Tibial nerve (tissue), 4 donors: ENCODE measurements around the gene RANBP3.

Experiments
- EP300 ChIP-seq, 2 donors: sonication (generic); formaldehyde crosslinking; IDR thresholded peaks; one replicate each; pipeline ENCODE4 v1.6.1; 2017; ENCODE audit warnings: antibody characterized with exemption in 2 of 2, mild to moderate bottlenecking in 1 of 2
- POLR2A ChIP-seq, 2 donors: fragments of 450-650 bp; IDR thresholded peaks; one replicate each; pipeline ENCODE4 v1.6.1; 2017; ENCODE audit warnings: antibody characterized with exemption in 2 of 2, mild to moderate bottlenecking in 2 of 2, moderate library complexity in 2 of 2
- TF ChIP-seq, protein P1 (sequence below), 5 experiments: fragments of 200-600 bp in 3 of 5; fragments of 450-650 bp in 2 of 5; sonication (generic) in 3 of 5; IDR thresholded peaks; one replicate each; pipeline ENCODE4 v1.5.1; 2016 to 2019; ENCODE audit warnings: antibody characterized with exemption in 5 of 5, mild to moderate bottlenecking in 3 of 5, moderate library complexity in 2 of 5

DNA sequence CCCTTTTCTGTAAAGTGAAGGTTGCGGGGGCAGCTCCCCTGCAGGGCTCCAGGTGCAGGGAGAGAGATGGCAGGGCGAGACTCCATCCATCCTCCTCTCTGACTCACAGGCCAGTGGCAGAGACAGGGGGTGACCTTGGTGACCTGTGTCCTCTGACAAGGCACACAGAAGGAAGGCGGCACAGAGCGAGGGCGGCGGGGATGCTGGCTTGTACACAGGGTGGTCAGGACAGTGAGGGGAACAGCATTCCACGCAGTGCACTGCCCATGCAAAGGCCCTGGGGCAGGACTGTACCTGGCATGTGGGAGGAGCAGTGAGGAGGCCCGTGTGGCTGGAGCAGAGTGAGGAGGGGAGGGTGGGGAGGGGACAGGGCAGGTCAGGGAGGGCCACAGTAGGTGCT lies 82.0 kb downstream of the RANBP3 start:
- TF ChIP-seq, protein P1, sequence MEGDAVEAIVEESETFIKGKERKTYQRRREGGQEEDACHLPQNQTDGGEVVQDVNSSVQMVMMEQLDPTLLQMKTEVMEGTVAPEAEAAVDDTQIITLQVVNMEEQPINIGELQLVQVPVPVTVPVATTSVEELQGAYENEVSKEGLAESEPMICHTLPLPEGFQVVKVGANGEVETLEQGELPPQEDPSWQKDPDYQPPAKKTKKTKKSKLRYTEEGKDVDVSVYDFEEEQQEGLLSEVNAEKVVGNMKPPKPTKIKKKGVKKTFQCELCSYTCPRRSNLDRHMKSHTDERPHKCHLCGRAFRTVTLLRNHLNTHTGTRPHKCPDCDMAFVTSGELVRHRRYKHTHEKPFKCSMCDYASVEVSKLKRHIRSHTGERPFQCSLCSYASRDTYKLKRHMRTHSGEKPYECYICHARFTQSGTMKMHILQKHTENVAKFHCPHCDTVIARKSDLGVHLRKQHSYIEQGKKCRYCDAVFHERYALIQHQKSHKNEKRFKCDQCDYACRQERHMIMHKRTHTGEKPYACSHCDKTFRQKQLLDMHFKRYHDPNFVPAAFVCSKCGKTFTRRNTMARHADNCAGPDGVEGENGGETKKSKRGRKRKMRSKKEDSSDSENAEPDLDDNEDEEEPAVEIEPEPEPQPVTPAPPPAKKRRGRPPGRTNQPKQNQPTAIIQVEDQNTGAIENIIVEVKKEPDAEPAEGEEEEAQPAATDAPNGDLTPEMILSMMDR (IDR thresholded peaks at IDR 0.05) = no peak
- TF ChIP-seq POLR2A (IDR thresholded peaks at IDR 0.05) (no peak), EP300 (IDR thresholded peaks at IDR 0.05) (no peak)
